IMR-90 (cell line): ENCODE measurements around the gene SLC28A2. TPM values are rescaled to one million over a fixed set of nuclear protein-coding genes. Genes with fewer than 3 reads are reported as not detected.

Source experiments
- ATAC-seq: fragments of 200-7000 bp; cut with Tn5 transposase; 2 replicates; pipeline ENCODE4 v1.9.1; 2020; ENCODE audit warnings: low read depth, mild to moderate bottlenecking, moderate library complexity
- BruUV-seq: library from RNA; stranded (reverse); fragments of 400-500 nt; replicated peaks from 2 replicates; lab custom pipeline; 2021; lab: Mats Ljungman, UMichigan
- CTCF ChIA-PET: fragments of 300-600 bp; formaldehyde crosslinking; extraction: SDS; loops from one replicate; lab custom pipeline; 2021; ENCODE audit warnings: antibody characterized with exemption; lab: Yijun Ruan, JAX
- POLR2A ChIA-PET: fragments of 300-600 bp; sonication (Branson Sonifier 250); formaldehyde crosslinking; loops from one replicate; lab custom pipeline; 2022; ENCODE audit warnings: antibody characterized with exemption; ENCODE audit not compliant: unreplicated experiment; lab: Charles Lee
- DNase-seq: peaks from one replicate; pipeline ENCODE4 v3.0.0; 2013
- H2AFZ ChIP-seq: replicated peaks from 2 replicates; pipeline ENCODE3; 2013; ENCODE audit warnings: low read length, mild to moderate bottlenecking; ENCODE audit not compliant: poor library complexity
- H2AK5ac ChIP-seq: 2 replicates; pipeline ENCODE4 v1.6.1; 2013; ENCODE audit warnings: low read depth, low read length, inconsistent platforms
- H2AK9ac ChIP-seq: replicated peaks from 2 replicates; pipeline ENCODE3; 2013; ENCODE audit warnings: mild to moderate bottlenecking, low read depth, low read length, moderate library complexity; ENCODE audit not compliant: poor library complexity
- H2BK120ac ChIP-seq: 2 replicates; pipeline ENCODE4 v1.6.1; 2013; ENCODE audit warnings: low read depth, low read length, inconsistent platforms
- H2BK15ac ChIP-seq: 3 replicates; pipeline ENCODE4 v1.6.1; 2013; ENCODE audit warnings: low read depth, low read length, inconsistent platforms
- H2BK20ac ChIP-seq: 2 replicates; pipeline ENCODE4 v1.6.1; 2013; ENCODE audit warnings: low read depth, mild to moderate bottlenecking, inconsistent platforms, low read length, moderate library complexity
- H2BK5ac ChIP-seq: 2 replicates; pipeline ENCODE4 v1.6.1; 2013; ENCODE audit warnings: mild to moderate bottlenecking, low read depth, low read length, inconsistent platforms; ENCODE audit not compliant: poor library complexity, severe bottlenecking
- H3K14ac ChIP-seq: replicated peaks from 2 replicates; pipeline ENCODE4 v1.6.1; 2013; ENCODE audit warnings: low read depth, low read length, inconsistent platforms
- H3K18ac ChIP-seq: 2 replicates; pipeline ENCODE4 v1.6.1; 2013; ENCODE audit warnings: low read depth, low read length, control low read depth
- H3K23ac ChIP-seq: 2 replicates; pipeline ENCODE4 v1.6.1; 2013; ENCODE audit warnings: low read depth, low read length, inconsistent platforms
- H3K27ac ChIP-seq: 2 replicates; pipeline ENCODE4 v1.5.1; 2013; ENCODE audit warnings: mild to moderate bottlenecking, control low read depth, low read length; ENCODE audit not compliant: insufficient read depth
- H3K27me3 ChIP-seq: 2 replicates; pipeline ENCODE4 v1.6.1; 2013; ENCODE audit warnings: low read length; ENCODE audit not compliant: control insufficient read depth, insufficient read depth
- H3K36me3 ChIP-seq: 2 replicates; pipeline ENCODE4 v1.6.1; 2013; ENCODE audit warnings: low read length, mixed read lengths; ENCODE audit not compliant: control insufficient read depth, insufficient read depth
- H3K4ac ChIP-seq: 2 replicates; pipeline ENCODE4 v1.6.1; 2013; ENCODE audit warnings: low read depth, low read length, inconsistent platforms
- H3K4me1 ChIP-seq: 2 replicates; pipeline ENCODE4 v1.6.1; 2013; ENCODE audit warnings: low read length, mixed read lengths; ENCODE audit not compliant: control insufficient read depth, insufficient read depth
- H3K4me2 ChIP-seq: 2 replicates; pipeline ENCODE4 v1.6.1; 2013; ENCODE audit warnings: low read depth, mild to moderate bottlenecking, control low read depth, low read length, moderate library complexity
- H3K4me3 ChIP-seq: 2 replicates; pipeline ENCODE4 v1.5.1; 2013; ENCODE audit warnings: low read depth, mild to moderate bottlenecking, control low read depth, low read length, moderate library complexity; ENCODE audit not compliant: insufficient read depth
- H3K56ac ChIP-seq: 2 replicates; pipeline ENCODE4 v1.6.1; 2013; ENCODE audit warnings: low read length, inconsistent platforms; ENCODE audit not compliant: insufficient read depth; ENCODE audit errors: extremely low read depth
- H3K79me1 ChIP-seq, 2 experiments: 2 replicates each; pipeline ENCODE4 v1.6.1; 2013; ENCODE audit warnings: low read length in 2 of 2, inconsistent platforms in 1 of 2, low read depth in 1 of 2
- H3K9ac ChIP-seq: 2 replicates; pipeline ENCODE4 v1.6.1; 2013; ENCODE audit warnings: low read depth, low read length, control low read depth
- H3K9me1 ChIP-seq: 2 replicates; pipeline ENCODE4 v1.6.1; 2013; ENCODE audit warnings: low read length, inconsistent platforms; ENCODE audit not compliant: insufficient read depth
- H3K9me3 ChIP-seq: 2 replicates; pipeline ENCODE4 v1.6.1; 2013; ENCODE audit warnings: low read length; ENCODE audit not compliant: control insufficient read depth, insufficient read depth
- H4K20me1 ChIP-seq: 2 replicates; pipeline ENCODE4 v1.6.1; 2013; ENCODE audit warnings: low read length, inconsistent platforms; ENCODE audit not compliant: insufficient read depth
- H4K5ac ChIP-seq: 2 replicates; pipeline ENCODE4 v1.6.1; 2013; ENCODE audit warnings: mild to moderate bottlenecking, low read depth, low read length, control low read depth
- H4K8ac ChIP-seq, 2 experiments: 2 replicates each; pipeline ENCODE4 v1.6.1; 2013; ENCODE audit warnings: low read depth in 2 of 2, low read length in 2 of 2, control low read depth in 1 of 2, inconsistent platforms in 1 of 2
- H4K91ac ChIP-seq: 2 replicates; pipeline ENCODE4 v1.6.1; 2013; ENCODE audit warnings: low read depth, low read length, inconsistent platforms; ENCODE audit not compliant: insufficient read depth
- BHLHE40 ChIP-seq: fragments of 150-350 bp; IDR thresholded peaks from 2 replicates; pipeline ENCODE4 v1.6.1; 2016; ENCODE audit warnings: mild to moderate bottlenecking, low read depth, low read length
- CEBPB ChIP-seq: IDR thresholded peaks from 2 replicates; pipeline ENCODE4 v1.6.1; 2012; ENCODE audit warnings: low read depth, low read length, improper control_type of control experiment
- CHD1 ChIP-seq: IDR thresholded peaks from 2 replicates; pipeline ENCODE4 v1.6.1; 2012; ENCODE audit warnings: low read depth, low read length, improper control_type of control experiment
- FOS ChIP-seq: fragments of 150-350 bp; IDR thresholded peaks from 2 replicates; pipeline ENCODE4 v1.6.1; 2016; ENCODE audit warnings: low read depth, low read length
- MAFK ChIP-seq: IDR thresholded peaks from 2 replicates; pipeline ENCODE4 v1.6.1; 2012; ENCODE audit warnings: low read depth, low read length, improper control_type of control experiment
- MAZ ChIP-seq: IDR thresholded peaks from 2 replicates; pipeline ENCODE4 v1.6.1; 2012; ENCODE audit warnings: low read depth, mild to moderate bottlenecking, low read length, improper control_type of control experiment, moderate library complexity, borderline replicate concordance
- MXI1 ChIP-seq: IDR thresholded peaks from 2 replicates; pipeline ENCODE4 v1.6.1; 2012; ENCODE audit warnings: low read depth, mild to moderate bottlenecking, low read length, moderate library complexity, borderline replicate concordance
- NFE2L2 ChIP-seq: fragments of 150-350 bp; IDR thresholded peaks from 2 replicates; pipeline ENCODE4 v1.6.1; 2016; ENCODE audit warnings: low read depth, mild to moderate bottlenecking, low read length
- POLR2A ChIP-seq: IDR thresholded peaks from 2 replicates; pipeline ENCODE4 v1.6.1; 2012; ENCODE audit warnings: mild to moderate bottlenecking, low read depth, low read length
- RAD21 ChIP-seq: IDR thresholded peaks from 2 replicates; pipeline ENCODE4 v1.6.1; 2012; ENCODE audit warnings: low read length, improper control_type of control experiment
- RCOR1 ChIP-seq: IDR thresholded peaks from 2 replicates; pipeline ENCODE4 v1.6.1; 2012; ENCODE audit warnings: mild to moderate bottlenecking, low read length, improper control_type of control experiment; ENCODE audit not compliant: insufficient replicate concordance
- RFX5 ChIP-seq: IDR thresholded peaks from 2 replicates; pipeline ENCODE4 v1.8.0; 2012; ENCODE audit warnings: low read depth, mild to moderate bottlenecking, low read length, moderate library complexity
- SMC3 ChIP-seq: fragments of 150-350 bp; IDR thresholded peaks from 2 replicates; pipeline ENCODE4 v1.6.1; 2016; ENCODE audit warnings: low read depth, mild to moderate bottlenecking, antibody characterized with exemption, low read length, moderate library complexity
- WGBS, 2 experiments: methylation state at CpG; one replicate each; pipeline versions ENCODE4 v1.1.5 to v1.1.7; 2013; ENCODE audit warnings: missing lambda C conversion rate in 2 of 2; ENCODE audit not compliant: insufficient read length in 1 of 2; ENCODE audit errors: extremely low coverage in 2 of 2; 5-methylcytosine and 5-hydroxymethylcytosine counted together
- dilution Hi-C: fragments of 300-500 bp; cut with HindIII; formaldehyde crosslinking; loops from one replicate; pipeline ENCODE4 v1.14.3; 2018; ENCODE audit warnings: low sequenced_read_pairs; ENCODE audit not compliant: unreplicated experiment
- in situ Hi-C: fragments of 300-500 bp; cut with MboI; formaldehyde crosslinking; loops from 3 replicates; pipeline ENCODE4 v1.14.3; 2019; ENCODE audit warnings: low sequenced_read_pairs, inconsistent platforms, mixed read lengths
- intact Hi-C: fragments of 100-400 bp; cut with micrococcal nuclease; formaldehyde crosslinking; loops from 2 replicates; pipeline ENCODE4 v1.10.0; 2022
- polyA plus RNA-seq, 3 experiments: library from polyadenylated mRNA; depleted of rRNA; stranded (reverse); fragments of >200 nt; gene quantifications; 2 replicates each; pipeline ENCODE4 v1.2.3, GENCODE V29; 2012; ENCODE audit warnings: low replicate concordance in 1 of 3
- total RNA-seq: library from RNA; depleted of rRNA; stranded (reverse); fragments of >200 nt; gene quantifications from 2 replicates; pipeline ENCODE4 v1.2.3, GENCODE V29; 2012
- TF ChIP-seq, protein P1 (sequence below): conservative IDR thresholded peaks from 2 replicates; pipeline ENCODE4 v1.5.1; 2012; ENCODE audit warnings: mild to moderate bottlenecking, low read depth, low read length, improper control_type of control experiment
- TF ChIP-seq, protein P2 (sequence below): fragments of 150-350 bp; IDR thresholded peaks from 2 replicates; pipeline ENCODE4 v1.6.1; 2016; ENCODE audit warnings: low read depth, mild to moderate bottlenecking, low read length, moderate library complexity, borderline replicate concordance
- TF ChIP-seq, protein P3 (sequence below): fragments of 150-350 bp; IDR thresholded peaks from 2 replicates; pipeline ENCODE4 v1.6.1; 2017; ENCODE audit warnings: mild to moderate bottlenecking, antibody characterized with exemption, low read length, low read depth

Gene SLC28A2
- total and polyA plus RNA-seq, 2 of the 4 experiments (the other 2 are of a cell fraction) = not detected

DNA sequence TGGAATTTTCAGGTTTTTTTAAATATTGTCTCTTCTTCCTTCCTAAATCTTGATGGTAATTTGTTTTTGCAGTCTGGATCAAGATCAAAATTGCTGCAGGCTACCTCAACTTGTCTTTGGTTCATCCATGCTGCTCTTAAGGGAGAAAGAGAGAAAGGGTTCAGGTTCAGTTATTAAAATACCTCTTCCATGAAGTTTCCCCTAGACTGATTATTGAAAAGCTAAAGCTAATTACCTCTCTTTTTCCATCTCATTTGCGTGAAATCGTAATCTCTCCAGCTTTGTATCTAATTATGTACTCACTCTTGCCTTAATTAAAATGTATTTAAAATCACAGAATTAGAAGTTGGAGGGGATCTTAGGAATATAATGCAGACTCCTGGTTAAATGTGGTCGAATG is 52.7 kb downstream of the SLC28A2 start:
- Histone ChIP-seq H3K56ac (no peak overlapping the region), H3K14ac (no peak overlapping the region), H4K8ac (no peak overlapping the region), H2BK5ac (no peak overlapping the region), H3K27ac (no peak overlapping the region), H3K18ac (no peak overlapping the region), H3K4me2 (no peak overlapping the region), H4K20me1 (no peaks in the 10 kb centered on the region), H2AK5ac (no peak overlapping the region), H4K91ac (no peak overlapping the region), H3K9me1 (no peaks in the 10 kb centered on the region), H3K4me3 (no peak overlapping the region), H3K36me3 (no peaks in the 10 kb centered on the region), H2AK9ac (no peak overlapping the region), H2AFZ (no peak overlapping the region), H3K27me3 (peaks cover 2% of the 10 kb centered on the region; the same call in 1 of the 2 replicates), H2BK120ac (no peak overlapping the region), H3K4me1 (no peaks in the 10 kb centered on the region), H3K4ac (no peak overlapping the region), H2BK20ac (no peak overlapping the region), H3K9me3 (no peaks in the 10 kb centered on the region), H2BK15ac (no peak overlapping the region), H3K23ac (no peak overlapping the region), H3K9ac (no peak overlapping the region), H4K5ac (no peak overlapping the region), H3K79me1 (no peaks in the 10 kb centered on the region)
- no TSS peak for BruUV-seq
- dilution Hi-C loops (no loop called here), in situ Hi-C loops (no loop called here), intact Hi-C loops (no loop called here)
- DNase-seq (no peak), ATAC-seq (no peak)
- TF ChIP-seq, protein P1, sequence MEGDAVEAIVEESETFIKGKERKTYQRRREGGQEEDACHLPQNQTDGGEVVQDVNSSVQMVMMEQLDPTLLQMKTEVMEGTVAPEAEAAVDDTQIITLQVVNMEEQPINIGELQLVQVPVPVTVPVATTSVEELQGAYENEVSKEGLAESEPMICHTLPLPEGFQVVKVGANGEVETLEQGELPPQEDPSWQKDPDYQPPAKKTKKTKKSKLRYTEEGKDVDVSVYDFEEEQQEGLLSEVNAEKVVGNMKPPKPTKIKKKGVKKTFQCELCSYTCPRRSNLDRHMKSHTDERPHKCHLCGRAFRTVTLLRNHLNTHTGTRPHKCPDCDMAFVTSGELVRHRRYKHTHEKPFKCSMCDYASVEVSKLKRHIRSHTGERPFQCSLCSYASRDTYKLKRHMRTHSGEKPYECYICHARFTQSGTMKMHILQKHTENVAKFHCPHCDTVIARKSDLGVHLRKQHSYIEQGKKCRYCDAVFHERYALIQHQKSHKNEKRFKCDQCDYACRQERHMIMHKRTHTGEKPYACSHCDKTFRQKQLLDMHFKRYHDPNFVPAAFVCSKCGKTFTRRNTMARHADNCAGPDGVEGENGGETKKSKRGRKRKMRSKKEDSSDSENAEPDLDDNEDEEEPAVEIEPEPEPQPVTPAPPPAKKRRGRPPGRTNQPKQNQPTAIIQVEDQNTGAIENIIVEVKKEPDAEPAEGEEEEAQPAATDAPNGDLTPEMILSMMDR = no peak
- no peak for TF ChIP-seq SMC3
- no peak for TF ChIP-seq BHLHE40
- no peak for TF ChIP-seq RCOR1
- no peak for TF ChIP-seq CEBPB
- TF ChIP-seq, protein P2, sequence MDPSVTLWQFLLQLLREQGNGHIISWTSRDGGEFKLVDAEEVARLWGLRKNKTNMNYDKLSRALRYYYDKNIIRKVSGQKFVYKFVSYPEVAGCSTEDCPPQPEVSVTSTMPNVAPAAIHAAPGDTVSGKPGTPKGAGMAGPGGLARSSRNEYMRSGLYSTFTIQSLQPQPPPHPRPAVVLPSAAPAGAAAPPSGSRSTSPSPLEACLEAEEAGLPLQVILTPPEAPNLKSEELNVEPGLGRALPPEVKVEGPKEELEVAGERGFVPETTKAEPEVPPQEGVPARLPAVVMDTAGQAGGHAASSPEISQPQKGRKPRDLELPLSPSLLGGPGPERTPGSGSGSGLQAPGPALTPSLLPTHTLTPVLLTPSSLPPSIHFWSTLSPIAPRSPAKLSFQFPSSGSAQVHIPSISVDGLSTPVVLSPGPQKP = no peak
- no peak for TF ChIP-seq RFX5
- TF ChIP-seq FOS = no peak
- no peak for TF ChIP-seq RAD21
- no peak for TF ChIP-seq CHD1
- TF ChIP-seq MAZ = no peak
- no peak for TF ChIP-seq MXI1
- TF ChIP-seq POLR2A = no peak
- no peak for TF ChIP-seq NFE2L2
- TF ChIP-seq, protein P3, sequence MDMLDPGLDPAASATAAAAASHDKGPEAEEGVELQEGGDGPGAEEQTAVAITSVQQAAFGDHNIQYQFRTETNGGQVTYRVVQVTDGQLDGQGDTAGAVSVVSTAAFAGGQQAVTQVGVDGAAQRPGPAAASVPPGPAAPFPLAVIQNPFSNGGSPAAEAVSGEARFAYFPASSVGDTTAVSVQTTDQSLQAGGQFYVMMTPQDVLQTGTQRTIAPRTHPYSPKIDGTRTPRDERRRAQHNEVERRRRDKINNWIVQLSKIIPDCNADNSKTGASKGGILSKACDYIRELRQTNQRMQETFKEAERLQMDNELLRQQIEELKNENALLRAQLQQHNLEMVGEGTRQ = no peak
- TF ChIP-seq MAFK = no peak
- ChIA-PET POLR2A (no interaction called here), CTCF (interaction anchor here (1.4 kb wide), 1 partner anchor 13 kb away, joined by 3 read pairs; no protein-coding TSS in a partner anchor)
- WGBS, 2 experiments = no CpG with 5 or more reads among the region's 3 CpGs
